ENCODE results near the gene CIZ1. TPM values are rescaled to one million over a fixed set of nuclear protein-coding genes. Genes with fewer than 3 reads are reported as not detected.

CIZ1 gene
- total and polyA plus RNA-seq, 11 donors: 42.6 to 101 (median 73.8) TPM

DNA sequence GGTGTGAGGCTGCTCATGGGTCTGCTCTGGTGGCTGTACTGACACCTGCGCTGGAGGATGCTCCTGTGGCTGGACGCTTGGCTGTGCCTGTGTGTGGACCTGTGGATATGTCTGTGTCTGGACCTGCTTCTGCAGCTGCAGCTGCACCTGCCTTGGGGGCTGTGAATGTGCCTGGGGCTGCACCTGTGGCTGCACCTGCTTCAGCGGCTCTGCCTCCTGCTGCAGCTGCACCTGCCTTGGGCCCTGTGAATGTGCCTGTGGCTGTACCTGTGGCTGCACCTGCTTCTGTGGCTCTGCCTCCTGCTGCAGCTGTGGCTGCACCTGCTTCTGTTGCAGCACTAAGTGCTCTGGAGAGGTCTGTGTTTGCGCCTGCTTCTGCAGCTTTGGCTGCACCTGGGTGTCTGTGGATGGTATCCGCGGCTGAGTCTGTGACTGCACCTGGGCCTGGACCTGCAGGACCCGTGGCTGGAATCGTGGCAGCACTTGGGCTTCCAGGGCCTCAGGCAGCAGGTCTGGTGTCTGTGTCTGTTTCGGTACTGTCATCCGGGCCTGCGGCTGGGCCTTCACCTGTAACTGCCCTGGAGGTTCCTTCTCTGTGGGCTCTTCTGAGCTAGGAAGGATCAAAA lies 12.5 kb downstream of the CIZ1 start:
- no peak overlapping the region for H3K27ac ChIP-seq
- no peak overlapping the region for H3K4me3 ChIP-seq
- no peaks in the 10 kb centered on the region for H3K27me3 ChIP-seq
- peaks cover 11 to 90% (median 85%) of the 10 kb centered on the region in 9 donors for H3K36me3 ChIP-seq
- ATAC-seq (no peak), DNase-seq (no peak)
- intact Hi-C loops (cut with DNase I): no loop called here
- H3K4me1 ChIP-seq: no peaks in the 10 kb centered on the region
- WGBS, 4 donors: 98 to 99% (median 98%) methylated on average over 10 to 11 of the region's 11 CpGs
- TF ChIP-seq, protein P1, sequence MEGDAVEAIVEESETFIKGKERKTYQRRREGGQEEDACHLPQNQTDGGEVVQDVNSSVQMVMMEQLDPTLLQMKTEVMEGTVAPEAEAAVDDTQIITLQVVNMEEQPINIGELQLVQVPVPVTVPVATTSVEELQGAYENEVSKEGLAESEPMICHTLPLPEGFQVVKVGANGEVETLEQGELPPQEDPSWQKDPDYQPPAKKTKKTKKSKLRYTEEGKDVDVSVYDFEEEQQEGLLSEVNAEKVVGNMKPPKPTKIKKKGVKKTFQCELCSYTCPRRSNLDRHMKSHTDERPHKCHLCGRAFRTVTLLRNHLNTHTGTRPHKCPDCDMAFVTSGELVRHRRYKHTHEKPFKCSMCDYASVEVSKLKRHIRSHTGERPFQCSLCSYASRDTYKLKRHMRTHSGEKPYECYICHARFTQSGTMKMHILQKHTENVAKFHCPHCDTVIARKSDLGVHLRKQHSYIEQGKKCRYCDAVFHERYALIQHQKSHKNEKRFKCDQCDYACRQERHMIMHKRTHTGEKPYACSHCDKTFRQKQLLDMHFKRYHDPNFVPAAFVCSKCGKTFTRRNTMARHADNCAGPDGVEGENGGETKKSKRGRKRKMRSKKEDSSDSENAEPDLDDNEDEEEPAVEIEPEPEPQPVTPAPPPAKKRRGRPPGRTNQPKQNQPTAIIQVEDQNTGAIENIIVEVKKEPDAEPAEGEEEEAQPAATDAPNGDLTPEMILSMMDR (IDR thresholded peaks at IDR 0.05): no peak
- no peak for TF ChIP-seq POLR2A (IDR thresholded peaks at IDR 0.05)
- H3K9me3 ChIP-seq: peaks cover 0 to 4% (median 0%) of the 10 kb centered on the region in 12 donors

DNA sequence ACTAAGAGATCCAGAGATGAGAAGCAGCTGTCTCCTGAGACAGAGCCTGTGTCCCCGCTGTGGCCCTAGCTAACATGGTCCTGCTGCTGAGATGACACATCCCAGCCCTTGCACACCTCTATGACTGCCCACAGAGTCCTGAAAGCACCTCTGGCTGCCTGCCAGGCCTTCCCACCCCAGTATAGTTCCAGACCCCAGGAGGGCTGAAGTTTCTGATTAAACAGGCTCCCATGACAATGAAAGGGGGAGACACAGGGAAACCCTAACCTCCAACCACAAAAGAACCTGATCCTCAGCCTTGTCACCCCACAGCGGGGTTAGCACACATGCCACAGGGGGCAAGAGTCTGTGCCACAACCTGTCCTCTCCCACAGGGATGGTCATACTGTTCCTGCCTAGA lies 15.6 kb downstream of the CIZ1 start:
- intact Hi-C loops (cut with DNase I): no loop called here
- no peak for ATAC-seq
- TF ChIP-seq, protein P1 (IDR thresholded peaks at IDR 0.05): no peak
- Histone ChIP-seq H3K27ac (no peak overlapping the region), H3K4me1 (no peaks in the 10 kb centered on the region), H3K27me3 (no peaks in the 10 kb centered on the region), H3K4me3 (no peak overlapping the region), H3K9me3 (peaks cover 0 to 4% (median 0%) of the 10 kb centered on the region in 12 donors), H3K36me3 (peaks cover 11 to 95% (median 71%) of the 10 kb centered on the region in 9 donors)
- 89 to 100% (median 95%) methylated on average over 2 of the region's 2 CpGs for WGBS, 4 donors
- DNase-seq: no peak

DNA sequence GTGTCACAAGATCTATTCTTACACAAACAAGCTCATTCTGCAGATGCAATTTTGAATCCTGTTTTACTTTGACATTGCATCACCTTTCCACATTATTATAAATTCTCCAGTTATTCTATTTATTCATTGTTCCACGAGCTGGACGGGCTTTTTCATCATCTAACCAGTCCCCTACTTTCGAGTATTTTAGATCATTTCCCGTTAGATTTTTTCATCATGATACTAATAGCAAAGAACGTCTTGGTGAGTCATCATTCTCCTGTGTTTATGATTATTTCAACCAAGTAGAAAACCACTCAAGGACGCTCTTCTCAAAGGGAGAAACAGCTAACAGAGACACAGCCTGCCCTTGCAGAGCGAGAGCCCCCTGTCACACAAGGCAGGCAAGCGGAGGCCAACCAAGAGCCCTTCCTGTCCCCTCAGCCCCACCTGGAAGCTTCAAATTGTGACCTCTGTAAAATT lies 16.2 kb downstream of the CIZ1 start:
- Histone ChIP-seq H3K9me3 (peaks cover 0 to 4% (median 0%) of the 10 kb centered on the region in 12 donors), H3K4me1 (no peaks in the 10 kb centered on the region), H3K27me3 (no peaks in the 10 kb centered on the region), H3K36me3 (peaks cover 11 to 96% (median 71%) of the 10 kb centered on the region in 9 donors), H3K27ac (no peak overlapping the region), H3K4me3 (no peak overlapping the region)
- DNase-seq (no peak), ATAC-seq (no peak)
- TF ChIP-seq, protein P1 (IDR thresholded peaks at IDR 0.05): no peak
- no peak for TF ChIP-seq POLR2A (IDR thresholded peaks at IDR 0.05)
- intact Hi-C loops (cut with DNase I): no loop called here
- WGBS, 4 donors: 77 to 92% (median 84%) methylated on average over 8 of the region's 8 CpGs

DNA sequence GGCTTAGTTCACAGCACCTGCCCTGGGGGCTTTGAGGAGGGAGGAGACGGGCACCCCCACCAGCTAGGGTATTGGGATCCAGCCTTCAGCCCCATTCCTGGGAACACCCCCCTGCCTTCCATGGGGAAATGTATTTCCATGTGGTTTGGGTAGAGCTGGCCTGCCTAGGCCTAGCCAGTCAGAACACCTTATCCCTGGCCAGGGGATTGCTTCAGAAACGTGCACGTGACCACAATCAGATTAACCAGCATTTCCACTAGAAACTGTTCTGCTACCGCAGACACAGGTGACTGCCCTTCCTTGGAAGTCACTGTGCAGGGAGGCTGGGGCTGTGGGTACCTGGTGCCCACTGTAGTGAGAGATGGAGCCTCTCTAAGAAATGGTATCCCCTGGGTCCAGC lies 17.3 kb downstream of the CIZ1 start:
- Histone ChIP-seq H3K9me3 (peaks cover 0 to 2% (median 0%) of the 10 kb centered on the region in 12 donors), H3K27ac (no peak overlapping the region), H3K4me3 (no peak overlapping the region), H3K4me1 (no peaks in the 10 kb centered on the region), H3K27me3 (no peaks in the 10 kb centered on the region), H3K36me3 (peaks cover 13 to 96% (median 71%) of the 10 kb centered on the region in 9 donors)
- no peak for DNase-seq
- intact Hi-C loops (cut with DNase I): no loop called here
- WGBS, 4 donors: 70 to 98% (median 90%) methylated on average over 4 of the region's 4 CpGs
- TF ChIP-seq, protein P1 (IDR thresholded peaks at IDR 0.05): no peak
- TF ChIP-seq POLR2A (IDR thresholded peaks at IDR 0.05): no peak
- ATAC-seq: no peak

Data from heart left ventricle (tissue), 16 donors.